Measurements from ENCODE around the gene FER. TPM values are rescaled to one million over a fixed set of nuclear protein-coding genes. Genes with fewer than 3 reads are reported as not detected.

The FER gene
- total and polyA plus RNA-seq, 2 of the 13 experiments (the other 11 are each of a cell fraction or from before 2014, with no cell fraction given): 7.9 to 29.0 TPM

DNA sequence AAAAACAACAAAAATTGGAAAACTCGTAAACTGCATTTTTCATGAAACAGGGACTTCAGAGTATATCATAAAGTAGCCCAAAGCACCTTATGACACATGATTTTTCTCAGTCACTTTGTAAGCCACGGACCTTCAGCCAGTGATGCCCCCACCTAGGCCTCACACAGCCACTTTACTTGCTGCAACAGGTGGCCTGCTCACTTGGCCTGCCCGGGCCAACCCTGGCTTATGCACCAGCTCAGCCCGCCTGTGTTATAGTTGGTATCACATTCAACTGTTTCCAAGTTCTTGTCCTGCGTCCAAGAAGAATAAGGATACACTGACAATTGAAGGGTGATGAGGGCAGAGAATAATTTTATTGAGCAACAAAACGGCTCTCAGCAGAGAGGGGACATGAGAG, 219.2 kb downstream of the FER start:
- no peaks in the 10 kb centered on the region for H4K20me1 ChIP-seq (ENCODE audit: insufficient read depth, low read length)
- no peaks in the 10 kb centered on the region for H3K79me2 ChIP-seq (ENCODE audit: insufficient read depth, low read length)
- WGBS (ENCODE audit: low lambda C conversion rate): 92% methylated on average over 6 of the region's 6 CpGs
- DNase-seq (ENCODE audit: low spot score) (no peak), FAIRE-seq (no peak), ATAC-seq (no peak)
- no peaks in the 10 kb centered on the region for H3K27me3 ChIP-seq (ENCODE audit: control insufficient read depth in 1 of 2, insufficient read depth in 2 of 2, low read length in 2 of 2)
- intact Hi-C loops (cut with micrococcal nuclease; ENCODE audit: unreplicated experiment) (no loop called here), in situ Hi-C loops (cut with HindIII; ENCODE audit: extremely low pct_ligation_motif_present, low pct_unique_long_range_greater_than_20kb) (no loop called here)
- no peaks in the 10 kb centered on the region for H3K9me3 ChIP-seq (ENCODE audit: low read length)
- H3K4me3 ChIP-seq (replicated peaks in 1 of 3; ENCODE audit: insufficient read depth in 1 of 3, low read depth in 2 of 3, low read length in 3 of 3): no peak overlapping the region
- CTCF ChIA-PET (ENCODE audit: low intra/inter-chr PET ratio, low total read pairs): no interaction called here
- no TSS peak for BruUV-seq (replicated peaks)
- H3K27ac ChIP-seq (ENCODE audit: extremely low read length, insufficient read depth, low read length): no peak overlapping the region
- POLR2A ChIA-PET: no interaction called here
- TF ChIP-seq, protein P1, sequence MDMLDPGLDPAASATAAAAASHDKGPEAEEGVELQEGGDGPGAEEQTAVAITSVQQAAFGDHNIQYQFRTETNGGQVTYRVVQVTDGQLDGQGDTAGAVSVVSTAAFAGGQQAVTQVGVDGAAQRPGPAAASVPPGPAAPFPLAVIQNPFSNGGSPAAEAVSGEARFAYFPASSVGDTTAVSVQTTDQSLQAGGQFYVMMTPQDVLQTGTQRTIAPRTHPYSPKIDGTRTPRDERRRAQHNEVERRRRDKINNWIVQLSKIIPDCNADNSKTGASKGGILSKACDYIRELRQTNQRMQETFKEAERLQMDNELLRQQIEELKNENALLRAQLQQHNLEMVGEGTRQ (IDR thresholded peaks at IDR 0.05; ENCODE audit: low read depth, low read length): no peak
- TF ChIP-seq, protein P1 (CRISPR knock-in tag; IDR thresholded peaks at IDR 0.05; ENCODE audit: borderline replicate concordance): no peak
- TF ChIP-seq, protein P2, sequence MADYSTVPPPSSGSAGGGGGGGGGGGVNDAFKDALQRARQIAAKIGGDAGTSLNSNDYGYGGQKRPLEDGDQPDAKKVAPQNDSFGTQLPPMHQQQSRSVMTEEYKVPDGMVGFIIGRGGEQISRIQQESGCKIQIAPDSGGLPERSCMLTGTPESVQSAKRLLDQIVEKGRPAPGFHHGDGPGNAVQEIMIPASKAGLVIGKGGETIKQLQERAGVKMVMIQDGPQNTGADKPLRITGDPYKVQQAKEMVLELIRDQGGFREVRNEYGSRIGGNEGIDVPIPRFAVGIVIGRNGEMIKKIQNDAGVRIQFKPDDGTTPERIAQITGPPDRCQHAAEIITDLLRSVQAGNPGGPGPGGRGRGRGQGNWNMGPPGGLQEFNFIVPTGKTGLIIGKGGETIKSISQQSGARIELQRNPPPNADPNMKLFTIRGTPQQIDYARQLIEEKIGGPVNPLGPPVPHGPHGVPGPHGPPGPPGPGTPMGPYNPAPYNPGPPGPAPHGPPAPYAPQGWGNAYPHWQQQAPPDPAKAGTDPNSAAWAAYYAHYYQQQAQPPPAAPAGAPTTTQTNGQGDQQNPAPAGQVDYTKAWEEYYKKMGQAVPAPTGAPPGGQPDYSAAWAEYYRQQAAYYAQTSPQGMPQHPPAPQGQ (CRISPR knock-in tag; IDR thresholded peaks at IDR 0.05; ENCODE audit: borderline replicate concordance): no peak
- TF ChIP-seq, protein P3, sequence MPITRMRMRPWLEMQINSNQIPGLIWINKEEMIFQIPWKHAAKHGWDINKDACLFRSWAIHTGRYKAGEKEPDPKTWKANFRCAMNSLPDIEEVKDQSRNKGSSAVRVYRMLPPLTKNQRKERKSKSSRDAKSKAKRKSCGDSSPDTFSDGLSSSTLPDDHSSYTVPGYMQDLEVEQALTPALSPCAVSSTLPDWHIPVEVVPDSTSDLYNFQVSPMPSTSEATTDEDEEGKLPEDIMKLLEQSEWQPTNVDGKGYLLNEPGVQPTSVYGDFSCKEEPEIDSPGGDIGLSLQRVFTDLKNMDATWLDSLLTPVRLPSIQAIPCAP (CRISPR knock-in tag; IDR thresholded peaks at IDR 0.05; ENCODE audit: low read depth): no peak
- TF ChIP-seq, protein P4, sequence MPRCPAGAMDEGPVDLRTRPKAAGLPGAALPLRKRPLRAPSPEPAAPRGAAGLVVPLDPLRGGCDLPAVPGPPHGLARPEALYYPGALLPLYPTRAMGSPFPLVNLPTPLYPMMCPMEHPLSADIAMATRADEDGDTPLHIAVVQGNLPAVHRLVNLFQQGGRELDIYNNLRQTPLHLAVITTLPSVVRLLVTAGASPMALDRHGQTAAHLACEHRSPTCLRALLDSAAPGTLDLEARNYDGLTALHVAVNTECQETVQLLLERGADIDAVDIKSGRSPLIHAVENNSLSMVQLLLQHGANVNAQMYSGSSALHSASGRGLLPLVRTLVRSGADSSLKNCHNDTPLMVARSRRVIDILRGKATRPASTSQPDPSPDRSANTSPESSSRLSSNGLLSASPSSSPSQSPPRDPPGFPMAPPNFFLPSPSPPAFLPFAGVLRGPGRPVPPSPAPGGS (CRISPR knock-in tag; IDR thresholded peaks at IDR 0.05): no peak
- TF ChIP-seq ZNF713 (CRISPR knock-in tag; IDR thresholded peaks at IDR 0.05): no peak
- TF ChIP-seq, protein P5, sequence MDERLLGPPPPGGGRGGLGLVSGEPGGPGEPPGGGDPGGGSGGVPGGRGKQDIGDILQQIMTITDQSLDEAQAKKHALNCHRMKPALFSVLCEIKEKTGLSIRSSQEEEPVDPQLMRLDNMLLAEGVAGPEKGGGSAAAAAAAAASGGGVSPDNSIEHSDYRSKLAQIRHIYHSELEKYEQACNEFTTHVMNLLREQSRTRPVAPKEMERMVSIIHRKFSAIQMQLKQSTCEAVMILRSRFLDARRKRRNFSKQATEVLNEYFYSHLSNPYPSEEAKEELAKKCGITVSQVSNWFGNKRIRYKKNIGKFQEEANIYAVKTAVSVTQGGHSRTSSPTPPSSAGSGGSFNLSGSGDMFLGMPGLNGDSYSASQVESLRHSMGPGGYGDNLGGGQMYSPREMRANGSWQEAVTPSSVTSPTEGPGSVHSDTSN (CRISPR knock-in tag; IDR thresholded peaks at IDR 0.05): no peak
- peaks cover 3 to 7% of the 10 kb centered on the region in 2 experiments; a peak in 4 of 5 replicates for H3K36me3 ChIP-seq (replicated peaks in 1 of 2; ENCODE audit: control insufficient read depth in 1 of 2, insufficient read depth in 2 of 2, low read length in 2 of 2)
- H3K9ac ChIP-seq (ENCODE audit: insufficient read depth, low read depth, low read length): no peak overlapping the region
- H3K4me1 ChIP-seq (ENCODE audit: insufficient read depth, low read length): no peaks in the 10 kb centered on the region
- no peak overlapping the region for H2AFZ ChIP-seq (ENCODE audit: low read length)
- no peak overlapping the region for H3K4me2 ChIP-seq (ENCODE audit: low read depth, low read length)

Measured in HepG2 (cell line).